Activated CD4-positive, alpha-beta T cell treated with anti-CD3 and anti-CD28 coated beads, Interleukin-2, amount 10 ng/mL, durations not matched to agents 24 days and 14 days (primary cell): ENCODE results near the gene LMBR1L. TPM values are rescaled to one million over a fixed set of nuclear protein-coding genes. Genes with fewer than 3 reads are reported as not detected.
"Not testable (repeated sequence)": the region's sequence is repeated elsewhere in the genome, so short reads cannot be mapped to it uniquely, and the experiment has no call there.

Experiments used
- DNase-seq: peaks from one replicate; pipeline ENCODE4 v3.0.0; 2022
- H3K27ac Mint-ChIP-seq: one replicate; pipeline ENCODE4 v1.8.0; 2022; ENCODE audit warnings: mild to moderate bottlenecking, mixed read lengths
- H3K27me3 Mint-ChIP-seq: one replicate; pipeline ENCODE4 v1.8.0; 2022; ENCODE audit warnings: mixed read lengths
- H3K36me3 Mint-ChIP-seq: one replicate; pipeline ENCODE4 v1.8.0; 2022; ENCODE audit warnings: low read depth, mild to moderate bottlenecking, mixed read lengths
- H3K4me1 Mint-ChIP-seq: one replicate; pipeline ENCODE4 v1.8.0; 2021; ENCODE audit warnings: mixed read lengths
- H3K4me3 Mint-ChIP-seq: one replicate; pipeline ENCODE4 v1.8.0; 2022; ENCODE audit warnings: mild to moderate bottlenecking, moderate library complexity, mixed read lengths
- H3K9me3 Mint-ChIP-seq: one replicate; pipeline ENCODE4 v1.8.0; 2021; ENCODE audit warnings: mixed read lengths
- intact Hi-C: fragments of 100-400 bp; cut with micrococcal nuclease; formaldehyde crosslinking; loops from one replicate; pipeline ENCODE4 v1.15.1; 2023
- total RNA-seq: library from RNA; stranded (reverse); gene quantifications from 2 replicates; pipeline ENCODE4 v1.2.3, GENCODE V29; 2022

Gene LMBR1L, protein sequence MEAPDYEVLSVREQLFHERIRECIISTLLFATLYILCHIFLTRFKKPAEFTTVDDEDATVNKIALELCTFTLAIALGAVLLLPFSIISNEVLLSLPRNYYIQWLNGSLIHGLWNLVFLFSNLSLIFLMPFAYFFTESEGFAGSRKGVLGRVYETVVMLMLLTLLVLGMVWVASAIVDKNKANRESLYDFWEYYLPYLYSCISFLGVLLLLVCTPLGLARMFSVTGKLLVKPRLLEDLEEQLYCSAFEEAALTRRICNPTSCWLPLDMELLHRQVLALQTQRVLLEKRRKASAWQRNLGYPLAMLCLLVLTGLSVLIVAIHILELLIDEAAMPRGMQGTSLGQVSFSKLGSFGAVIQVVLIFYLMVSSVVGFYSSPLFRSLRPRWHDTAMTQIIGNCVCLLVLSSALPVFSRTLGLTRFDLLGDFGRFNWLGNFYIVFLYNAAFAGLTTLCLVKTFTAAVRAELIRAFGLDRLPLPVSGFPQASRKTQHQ
- 39.9 and 43.7 TPM in 2 replicates for total RNA-seq

DNA sequence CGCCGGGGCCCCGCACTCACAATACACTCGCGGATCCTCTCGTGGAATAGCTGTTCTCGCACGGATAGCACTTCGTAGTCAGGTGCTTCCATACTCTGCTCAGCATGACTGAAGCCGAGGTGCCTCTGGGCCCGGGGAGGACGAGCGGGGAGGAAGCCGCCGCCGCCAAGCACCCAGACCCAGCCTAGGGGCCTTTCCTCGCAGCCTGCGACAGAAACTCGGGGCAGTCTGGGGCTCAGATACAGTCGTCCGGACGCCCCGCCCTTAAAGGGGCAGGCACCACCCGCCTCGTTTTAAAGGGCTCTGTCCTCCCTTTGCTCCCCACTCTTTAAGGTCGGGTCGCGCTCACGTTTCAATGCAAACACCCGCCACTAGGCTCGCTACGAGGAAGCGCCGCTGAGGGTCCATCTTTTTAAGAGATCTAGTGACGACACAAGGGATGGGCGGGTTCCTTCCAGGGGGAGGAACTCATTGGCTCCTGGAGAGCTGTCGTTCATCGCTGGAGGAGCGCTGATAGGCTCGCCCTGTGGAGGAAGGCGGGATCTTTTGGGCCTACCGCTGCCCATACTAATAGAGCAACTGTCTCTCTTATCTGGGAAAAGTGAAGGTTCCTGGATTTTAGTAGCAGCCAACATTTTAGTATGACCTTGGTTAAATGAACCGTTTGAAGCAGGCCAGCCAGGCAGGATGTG lies at the start of gene LMBR1L:
Gene LMBR1L (minus strand): TSS at position 384 of the 692 bp plus-strand sequence. CDS start 292 bp downstream, at position 92.
- H3K4me1 Mint-ChIP-seq: peaks cover 24% of the 10 kb centered on the region
- no peaks in the 10 kb centered on the region for H3K9me3 Mint-ChIP-seq
- intact Hi-C loops: loop anchor here (1.0 to 2.0 kb wide), 4 partner anchors 20 to 125 kb away; no protein-coding TSS in a partner anchor
- peak; percentile 99 for DNase-seq
- H3K36me3 Mint-ChIP-seq: peaks cover 10% of the 10 kb centered on the region
- H3K27me3 Mint-ChIP-seq: no peaks in the 10 kb centered on the region
- H3K4me3 Mint-ChIP-seq: peak within 1 kb of the TSS; percentile 97
- H3K27ac Mint-ChIP-seq: peak within 1 kb of the TSS; percentile 94

DNA sequence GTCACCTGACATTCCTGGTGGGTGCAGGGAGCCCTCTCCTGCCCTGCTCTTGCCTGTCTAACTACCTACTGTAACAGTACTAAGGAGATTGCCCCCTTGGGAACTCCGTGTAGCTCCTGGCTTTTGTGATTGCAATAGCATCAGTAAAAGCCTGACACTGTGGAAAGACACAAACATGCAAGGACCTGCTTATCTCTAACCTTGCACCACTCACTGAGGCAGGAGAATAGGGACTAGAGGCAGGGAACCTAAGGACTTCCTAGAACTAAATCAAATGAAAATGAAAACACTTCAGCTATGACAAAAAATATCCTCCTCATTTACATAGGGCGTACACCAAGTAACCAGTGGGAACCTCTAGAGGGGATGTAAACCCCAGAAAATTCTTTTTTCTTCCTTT lies 49.8 kb upstream of the LMBR1L start:
- H3K36me3 Mint-ChIP-seq: no peaks in the 10 kb centered on the region
- intact Hi-C loops: no loop called here
- H3K4me1 Mint-ChIP-seq: peaks cover 2% of the 10 kb centered on the region
- H3K9me3 Mint-ChIP-seq: no peaks in the 10 kb centered on the region
- no peak for DNase-seq
- H3K27me3 Mint-ChIP-seq: no peaks in the 10 kb centered on the region
- no peak overlapping the region for H3K4me3 Mint-ChIP-seq
- no peak overlapping the region for H3K27ac Mint-ChIP-seq

DNA sequence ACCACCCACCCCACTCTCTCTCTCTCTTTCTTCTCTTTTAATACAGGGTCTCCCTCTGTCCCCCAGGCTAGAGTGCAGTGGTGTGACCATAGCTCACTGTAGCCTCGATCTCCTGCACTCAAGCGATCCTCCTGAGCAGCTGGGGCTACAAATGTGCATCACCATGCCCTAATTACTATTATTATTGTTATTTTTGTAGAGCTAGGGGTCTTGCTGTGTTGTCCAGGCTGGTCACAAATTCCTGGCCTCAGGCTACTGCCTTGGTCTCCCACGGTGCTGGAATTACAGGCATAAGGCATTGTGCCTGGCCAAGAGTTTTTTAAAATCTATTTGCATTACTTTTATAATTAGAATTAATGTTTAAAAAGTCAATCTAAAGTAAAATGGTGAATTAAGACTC lies 43.6 kb upstream of the LMBR1L start:
- Mint-ChIP-seq H3K27ac (no peak overlapping the region), H3K9me3 (no peaks in the 10 kb centered on the region), H3K4me1 (peaks cover 4% of the 10 kb centered on the region), H3K36me3 (no peaks in the 10 kb centered on the region), H3K27me3 (no peaks in the 10 kb centered on the region), H3K4me3 (no peak overlapping the region)
- no peak for DNase-seq
- intact Hi-C loops: no loop called here

DNA sequence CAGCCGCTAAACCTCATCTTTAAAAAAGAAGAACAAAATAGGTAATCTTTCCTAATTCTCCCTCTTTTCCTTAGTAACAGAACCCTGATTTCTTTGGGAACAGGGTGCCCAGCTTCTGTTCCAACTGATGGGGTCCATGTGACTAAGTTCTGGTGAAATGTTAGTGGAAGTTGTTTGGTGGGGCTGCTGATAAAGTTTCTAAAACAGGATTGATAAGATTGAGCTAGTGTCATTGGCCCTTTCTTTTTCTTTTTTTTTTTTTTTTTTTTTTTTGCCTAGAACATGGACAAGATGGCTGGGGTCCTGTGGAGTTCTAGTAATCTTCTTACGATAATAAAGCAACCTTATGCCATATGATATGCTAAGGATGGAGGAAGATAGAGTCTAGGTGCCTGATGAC lies 36.7 kb upstream of the LMBR1L start:
- DNase-seq: no peak
- H3K9me3 Mint-ChIP-seq: no peaks in the 10 kb centered on the region
- peaks cover 2% of the 10 kb centered on the region for H3K36me3 Mint-ChIP-seq
- peaks cover 7% of the 10 kb centered on the region for H3K4me1 Mint-ChIP-seq
- no peak overlapping the region for H3K4me3 Mint-ChIP-seq
- no peaks in the 10 kb centered on the region for H3K27me3 Mint-ChIP-seq
- intact Hi-C loops: no loop called here
- no peak overlapping the region for H3K27ac Mint-ChIP-seq

DNA sequence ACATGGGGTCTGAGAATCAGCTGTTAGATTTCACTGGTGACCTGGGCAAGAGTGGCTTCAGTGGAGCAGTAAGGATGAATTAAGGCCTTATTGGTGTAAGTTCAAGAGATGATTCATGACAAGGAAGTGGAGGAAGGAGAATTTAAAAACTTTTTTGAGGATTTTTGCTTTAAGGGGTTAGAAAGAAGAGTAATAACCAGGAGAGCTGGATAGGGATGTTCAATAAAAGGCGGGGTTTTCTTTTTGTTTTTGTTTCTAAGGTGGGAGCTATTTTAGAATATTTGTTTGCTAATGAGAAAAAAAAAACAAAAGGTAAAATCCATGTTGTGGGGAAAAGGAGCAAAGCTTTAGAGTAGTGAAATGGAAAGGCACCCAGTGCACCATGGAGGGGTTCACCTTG lies 35.8 kb upstream of the LMBR1L start:
- H3K36me3 Mint-ChIP-seq: peaks cover 3% of the 10 kb centered on the region
- H3K27ac Mint-ChIP-seq: no peak overlapping the region
- no peaks in the 10 kb centered on the region for H3K27me3 Mint-ChIP-seq
- no peak overlapping the region for H3K4me3 Mint-ChIP-seq
- no peaks in the 10 kb centered on the region for H3K9me3 Mint-ChIP-seq
- intact Hi-C loops: no loop called here
- peaks cover 7% of the 10 kb centered on the region for H3K4me1 Mint-ChIP-seq
- no peak for DNase-seq

DNA sequence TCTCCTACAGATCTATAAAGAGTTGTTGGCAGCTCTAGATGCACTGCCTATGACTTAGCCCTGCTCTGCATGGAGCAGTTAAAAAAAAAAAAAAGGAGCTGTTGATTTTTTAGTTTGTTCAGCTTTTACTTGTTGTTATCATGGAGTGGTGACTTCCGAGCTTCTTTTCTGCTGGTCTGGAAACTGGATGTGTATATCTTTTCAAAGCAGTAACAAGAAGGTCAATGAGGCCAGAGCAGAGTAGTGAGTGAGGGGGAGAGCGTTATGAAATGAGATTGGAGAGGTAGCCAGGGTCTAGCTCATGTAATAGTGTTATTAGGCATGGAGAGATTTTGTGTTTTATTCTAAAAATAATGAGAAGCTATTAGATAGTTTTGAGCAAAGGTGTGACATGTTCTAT lies 33.7 kb upstream of the LMBR1L start:
- DNase-seq: no peak
- H3K27ac Mint-ChIP-seq: no peak overlapping the region
- H3K9me3 Mint-ChIP-seq: no peaks in the 10 kb centered on the region
- no peak overlapping the region for H3K4me3 Mint-ChIP-seq
- peaks cover 6% of the 10 kb centered on the region for H3K4me1 Mint-ChIP-seq
- intact Hi-C loops: no loop called here
- H3K36me3 Mint-ChIP-seq: peaks cover 6% of the 10 kb centered on the region
- no peaks in the 10 kb centered on the region for H3K27me3 Mint-ChIP-seq

DNA sequence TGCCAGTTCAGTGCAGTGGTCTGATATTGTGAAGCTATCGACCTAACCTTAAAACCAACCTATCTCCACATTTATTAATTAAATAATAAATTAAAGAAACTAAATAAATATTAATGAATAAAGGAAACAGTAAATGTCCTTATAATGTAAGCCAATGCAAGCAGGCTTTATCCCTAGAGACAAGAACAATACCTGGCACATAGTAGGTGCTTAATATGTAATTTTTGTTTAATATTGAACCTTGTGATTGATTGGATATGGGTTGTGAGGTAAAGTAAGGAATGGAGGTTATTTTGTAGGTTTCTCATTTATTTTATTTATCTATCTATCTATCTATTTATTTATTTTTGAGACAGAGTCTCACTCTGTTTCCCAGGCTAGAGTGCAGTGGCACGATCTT lies 28.4 kb upstream of the LMBR1L start:
- DNase-seq: no peak

DNA sequence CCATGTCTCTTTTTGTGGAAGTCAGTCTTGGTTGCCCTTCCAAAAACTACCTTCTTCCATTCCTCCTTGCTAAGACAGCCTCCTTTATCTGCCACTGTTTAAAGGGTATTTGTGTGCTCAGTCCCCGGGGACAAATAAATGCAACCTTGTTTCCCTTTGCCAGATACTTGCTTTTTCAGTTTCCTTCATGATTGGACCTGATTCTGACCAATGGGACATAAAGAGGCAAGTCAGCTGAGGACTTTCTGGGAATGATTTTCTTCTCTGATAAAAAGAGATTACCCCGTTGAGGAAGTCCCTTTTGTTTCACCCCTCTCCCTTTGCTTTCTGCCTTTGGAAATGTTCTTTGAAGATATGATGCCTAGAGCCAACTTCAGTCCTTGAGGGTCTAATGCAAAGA lies 27.9 kb upstream of the LMBR1L start:
- intact Hi-C loops: no loop called here
- H3K36me3 Mint-ChIP-seq: peaks cover 6% of the 10 kb centered on the region
- H3K9me3 Mint-ChIP-seq: no peaks in the 10 kb centered on the region
- no peak overlapping the region for H3K27ac Mint-ChIP-seq
- H3K4me1 Mint-ChIP-seq: peaks cover 9% of the 10 kb centered on the region
- no peak for DNase-seq
- H3K27me3 Mint-ChIP-seq: no peaks in the 10 kb centered on the region
- no peak overlapping the region for H3K4me3 Mint-ChIP-seq

More for the DNA sequence above, 28.4 kb upstream of the LMBR1L start:
- Mint-ChIP-seq H3K9me3 (no peaks in the 10 kb centered on the region), H3K4me3 (no peak overlapping the region), H3K27me3 (no peaks in the 10 kb centered on the region), H3K4me1 (peaks cover 6% of the 10 kb centered on the region), H3K27ac (no peak overlapping the region), H3K36me3 (peaks cover 6% of the 10 kb centered on the region)
- intact Hi-C loops: no loop called here

DNA sequence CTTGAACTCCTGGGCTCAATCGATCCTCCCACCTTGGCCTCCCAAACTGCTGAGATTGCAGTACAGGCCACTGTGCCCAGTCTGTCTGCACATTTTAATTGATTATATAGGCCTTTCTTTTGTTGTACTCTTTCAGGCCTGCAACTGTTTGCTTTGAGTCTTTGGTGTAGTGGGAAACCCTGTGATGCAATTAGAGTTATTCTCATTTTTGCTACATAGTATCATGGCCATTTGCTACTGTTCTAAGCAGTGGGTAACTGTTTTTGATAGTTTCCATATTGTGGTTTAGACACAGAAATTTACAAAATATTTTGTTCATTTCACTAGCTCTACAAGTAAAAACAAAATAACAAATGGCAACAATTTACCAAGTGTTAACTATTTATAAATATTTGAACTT lies 26.8 kb upstream of the LMBR1L start:
- Mint-ChIP-seq H3K9me3 (no peaks in the 10 kb centered on the region), H3K4me3 (no peak overlapping the region), H3K27me3 (no peaks in the 10 kb centered on the region), H3K4me1 (peaks cover 18% of the 10 kb centered on the region), H3K36me3 (peaks cover 6% of the 10 kb centered on the region), H3K27ac (no peak overlapping the region)
- DNase-seq: no peak
- intact Hi-C loops: no loop called here

DNA sequence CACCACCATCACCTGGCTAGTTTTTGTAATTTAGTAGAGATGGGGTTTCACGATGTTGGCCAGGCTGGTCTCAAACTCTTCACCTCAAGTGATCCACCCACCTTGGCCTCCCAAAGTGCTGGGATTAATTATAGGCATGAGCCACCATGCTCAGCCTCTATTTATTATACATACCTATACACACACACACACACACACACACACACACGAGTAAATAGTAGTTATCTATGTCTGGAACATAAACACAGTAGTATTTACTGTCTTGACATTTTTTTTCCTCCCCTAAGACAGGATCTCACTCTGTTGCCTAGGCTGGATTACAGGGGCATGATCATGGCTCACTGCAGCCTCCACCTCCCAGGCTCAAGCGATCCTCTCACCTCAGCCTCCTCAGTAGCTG lies 26.4 kb upstream of the LMBR1L start:
- H3K27me3 Mint-ChIP-seq, intact Hi-C loops, H3K27ac Mint-ChIP-seq, H3K9me3 Mint-ChIP-seq, DNase-seq, H3K4me3 Mint-ChIP-seq, H3K36me3 Mint-ChIP-seq: not testable (repeated sequence)
- peaks cover 23% of the 10 kb centered on the region for H3K4me1 Mint-ChIP-seq

DNA sequence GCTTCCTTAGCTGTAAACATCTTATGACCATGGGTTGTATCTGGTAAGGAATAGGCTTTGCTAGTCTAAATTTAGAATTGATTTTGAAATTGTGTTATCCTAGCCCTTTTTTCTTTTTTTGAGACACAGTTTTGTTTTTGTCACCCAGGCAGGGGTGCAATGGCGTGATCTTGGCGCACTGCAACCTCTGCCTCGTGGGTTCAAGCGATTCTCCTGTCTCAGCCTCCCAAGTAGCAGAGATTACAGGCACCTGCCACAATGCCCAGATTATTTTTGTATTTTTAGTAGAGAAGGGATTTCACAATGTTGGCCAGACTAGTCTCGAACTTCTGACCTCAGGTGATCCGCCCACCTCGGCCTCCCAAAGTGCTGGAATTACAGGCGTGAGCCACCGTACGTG lies 22.9 kb upstream of the LMBR1L start:
- DNase-seq: no peak
- Mint-ChIP-seq H3K4me1 (peaks cover 28% of the 10 kb centered on the region), H3K27me3 (peaks cover 2% of the 10 kb centered on the region), H3K9me3 (no peaks in the 10 kb centered on the region), H3K4me3 (peak overlapping the region; percentile 28), H3K27ac (no peak overlapping the region), H3K36me3 (peaks cover 28% of the 10 kb centered on the region)
- intact Hi-C loops: loop anchor here (5.0 kb wide), 1 partner anchor 609 kb away; the partner anchor contains the start of gene TMBIM6

DNA sequence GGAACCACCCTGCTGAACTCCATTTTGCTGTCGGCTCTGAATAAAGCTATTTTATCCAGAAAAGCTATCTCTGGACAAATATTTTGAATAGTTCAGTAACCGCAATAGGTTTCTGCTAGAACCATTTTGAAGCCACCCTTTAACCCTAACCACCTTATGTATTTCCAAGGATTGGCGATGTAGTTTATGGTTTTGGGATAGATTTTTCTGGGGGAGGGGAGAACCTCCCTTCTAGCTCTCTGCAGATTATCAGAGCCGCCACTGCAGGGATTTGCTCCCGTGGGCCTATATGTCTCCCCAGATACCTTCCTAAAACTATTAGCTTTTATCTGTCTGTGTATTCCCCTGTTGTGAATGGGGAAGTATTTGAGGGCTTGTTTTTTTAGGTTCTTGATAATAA lies 22.4 kb upstream of the LMBR1L start:
- intact Hi-C loops: loop anchor here (5.0 kb wide), 1 partner anchor 609 kb away; the partner anchor contains the start of gene TMBIM6
- peaks cover 32% of the 10 kb centered on the region for H3K36me3 Mint-ChIP-seq

DNA sequence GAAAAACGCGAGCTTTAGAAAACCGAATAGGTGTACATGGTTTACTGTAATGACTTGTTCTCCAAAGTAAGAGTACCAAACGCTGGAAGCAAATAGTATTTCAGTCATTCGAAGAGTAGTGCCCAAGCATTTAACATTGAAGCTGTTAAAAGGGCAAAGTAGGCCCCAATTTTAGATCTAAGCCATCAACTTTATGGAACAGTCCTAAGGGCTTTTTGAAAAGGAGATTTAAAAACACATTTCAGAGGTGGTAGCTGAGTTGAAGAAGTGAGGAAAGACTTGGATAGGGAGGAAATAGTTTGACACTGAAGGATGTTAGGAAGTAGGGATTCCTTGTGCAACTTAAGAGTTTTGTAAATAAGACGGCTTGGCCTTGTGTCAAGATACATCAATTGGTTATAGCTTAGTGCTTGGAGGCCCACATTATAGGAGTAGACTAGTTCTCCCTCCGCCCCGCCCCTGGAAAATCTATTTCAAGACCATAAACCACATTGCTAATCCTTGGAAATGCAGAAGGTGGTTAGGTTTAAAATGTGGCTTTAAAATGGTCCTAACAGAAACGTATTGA lies 21.3 kb upstream of the LMBR1L start:
- no peaks in the 10 kb centered on the region for H3K9me3 Mint-ChIP-seq
- no peak for DNase-seq
- intact Hi-C loops: loop anchor here (1.0 to 5.0 kb wide), 5 partner anchors 57 to 610 kb away; partner anchors contain the start of genes PRKAG1, TMBIM6, TUBA1A and TUBA1C
- peaks cover 42% of the 10 kb centered on the region for H3K36me3 Mint-ChIP-seq
- H3K27ac Mint-ChIP-seq: peak overlapping the region; percentile 94
- H3K27me3 Mint-ChIP-seq: peaks cover 2% of the 10 kb centered on the region
- peaks cover 35% of the 10 kb centered on the region for H3K4me1 Mint-ChIP-seq
- H3K4me3 Mint-ChIP-seq: peak overlapping the region; percentile 98

More for the DNA sequence above, 22.4 kb upstream of the LMBR1L start:
- Mint-ChIP-seq H3K9me3 (no peaks in the 10 kb centered on the region), H3K27ac (no peak overlapping the region), H3K27me3 (peaks cover 2% of the 10 kb centered on the region), H3K4me1 (peaks cover 27% of the 10 kb centered on the region), H3K4me3 (peak overlapping the region; percentile 98)
- no peak for DNase-seq
